Tongue (tissue), 3 donors: ENCODE data around the gene MOV10. TPM values are rescaled to one million over a fixed set of nuclear protein-coding genes. Genes with fewer than 3 reads are reported as not detected.

Experiments used
- DNase-seq: peaks from one replicate; pipeline ENCODE4 v3.0.0-alpha.2; 2015
- small RNA-seq: library from RNA; depleted of rRNA; stranded (forward); fragments of <200 nt; gene quantifications from one replicate; pipeline ENCODE3, GENCODE V24; 2014; ENCODE audit warnings: low replicate concordance
- total RNA-seq: library from RNA; depleted of rRNA; stranded (reverse); fragments of >200 nt; gene quantifications from one replicate; pipeline ENCODE4 v1.2.3, GENCODE V29; 2014

The MOV10 gene
- total RNA-seq, 1 donor from 2014 or later: 27.5 TPM

DNA sequence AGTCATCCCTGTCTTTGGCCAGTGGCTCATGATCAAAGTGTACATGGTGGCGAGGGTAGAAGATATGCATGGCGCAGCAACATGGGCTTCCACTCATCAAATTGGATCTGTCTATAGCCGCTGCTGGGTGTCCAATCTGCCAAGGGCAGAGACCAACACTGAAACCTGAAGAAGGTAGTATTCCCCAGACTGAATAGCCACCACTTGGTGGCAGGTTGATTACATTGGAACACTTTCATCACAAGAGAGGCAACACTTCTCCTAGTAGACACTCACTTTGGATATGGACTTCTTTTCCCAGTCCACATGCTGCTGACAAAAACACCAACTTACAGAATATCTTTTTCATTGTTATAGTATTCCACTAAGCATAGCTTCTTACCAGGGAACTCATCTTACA lies 63.1 kb downstream of the MOV10 start:
- DNase-seq: no peak

DNA sequence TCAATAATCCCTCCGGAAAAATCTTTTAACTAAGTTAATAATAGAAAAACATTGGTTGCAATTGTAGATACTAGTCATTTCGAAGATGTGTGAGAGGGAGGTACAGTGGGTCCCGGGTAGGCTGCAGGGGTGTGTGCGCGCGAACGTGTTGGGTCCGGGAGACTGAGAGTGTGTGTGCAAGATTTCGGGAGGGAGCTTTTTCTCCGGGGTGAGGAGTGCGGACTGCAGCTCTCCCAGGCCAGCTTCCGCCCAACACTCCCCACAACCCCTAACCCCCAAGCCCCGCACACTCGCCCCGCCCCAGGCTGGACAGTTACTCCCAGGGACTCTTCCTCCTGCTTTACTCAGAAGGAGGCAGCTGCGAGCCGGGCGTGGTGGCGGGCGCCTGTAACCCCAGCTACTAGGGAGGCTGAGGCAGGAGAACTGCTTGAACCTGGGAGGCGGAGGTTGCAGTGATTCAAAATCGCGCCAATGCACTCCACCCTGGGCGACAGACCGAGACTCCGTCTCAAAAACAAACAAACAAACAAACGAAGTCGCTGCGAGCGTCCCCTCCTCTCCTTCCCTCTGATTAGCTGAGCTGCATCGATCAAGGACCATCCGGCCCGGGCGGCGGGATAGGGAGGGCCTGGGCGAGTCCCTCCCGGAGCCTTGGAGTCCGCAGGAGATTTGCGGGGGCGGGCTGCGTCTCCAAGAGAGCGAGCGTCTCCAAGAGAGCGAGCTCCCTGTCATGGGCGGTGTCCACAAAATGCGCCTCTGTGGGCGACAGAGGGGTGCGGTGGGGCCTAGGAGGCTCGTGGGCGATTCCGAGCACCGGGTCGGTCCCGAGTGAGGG lies 68.9 kb downstream of the MOV10 start:
- DNase-seq: no peak

DNA sequence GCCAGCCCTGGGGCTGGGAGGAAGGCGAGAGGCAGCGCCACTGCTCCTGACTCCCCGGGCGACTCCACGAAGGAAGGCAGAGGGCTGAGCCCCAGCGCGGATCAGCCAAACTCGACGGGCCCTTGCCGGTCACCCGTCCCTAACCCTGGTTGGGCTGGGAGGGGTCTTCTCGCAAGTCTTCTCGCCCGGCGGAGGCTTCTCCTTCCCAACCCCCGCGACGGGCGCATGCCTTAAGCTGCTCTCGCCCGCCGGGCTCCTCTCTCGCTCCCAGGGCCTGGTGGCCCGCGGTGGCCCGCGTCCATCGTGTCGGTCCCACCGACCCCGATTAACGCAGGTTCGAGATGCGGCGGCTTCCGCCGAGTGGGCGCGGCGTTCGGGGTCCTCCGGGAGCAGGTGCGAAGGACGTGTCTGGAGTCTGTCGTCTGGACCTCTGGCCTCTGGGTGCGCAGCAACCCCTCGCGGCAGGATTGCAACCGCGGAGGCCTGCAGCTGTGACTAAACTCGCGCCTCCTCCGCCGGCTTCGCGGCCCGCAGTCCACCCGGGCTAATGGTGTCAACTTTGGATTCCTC lies 69.6 kb downstream of the MOV10 start:
- DNase-seq: peak; percentile 54

DNA sequence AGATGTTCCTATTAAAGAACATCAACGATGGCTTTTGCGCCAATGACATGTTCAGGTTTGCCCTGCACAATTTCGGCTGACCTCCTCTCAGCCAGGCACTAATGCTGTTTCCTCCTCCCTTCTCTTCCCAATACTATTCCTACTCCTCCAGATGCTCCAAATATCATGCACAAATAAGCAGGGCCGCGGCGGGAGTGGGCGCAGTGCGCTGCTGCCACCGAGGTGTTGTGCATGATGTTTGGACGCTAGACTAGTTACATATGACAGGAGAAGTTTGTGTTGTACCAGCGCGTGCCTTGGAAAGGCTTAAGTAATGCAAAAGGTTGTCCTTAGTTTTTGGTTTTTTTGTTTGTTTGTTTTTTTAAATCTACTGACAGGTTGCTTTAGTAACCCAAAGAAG lies 73.9 kb downstream of the MOV10 start:
- no peak for DNase-seq

Small RNAs within 50 kb of the gene (small RNA-seq; reads per million reads assigned to genes)
- gene RNU7-70P: not detected

Other genes starting within 250 kb of the MOV10 start
- 6.1 TPM for gene WNT2B, start 165.7 kb upstream of the MOV10 start, total RNA-seq
- 38.3 TPM for gene ST7L, start 55.5 kb upstream of the MOV10 start, total RNA-seq
- 112 TPM for gene CAPZA1, start 54.8 kb upstream of the MOV10 start, total RNA-seq
- 159 TPM for gene RHOC, start 32.5 kb downstream of the MOV10 start, total RNA-seq
- gene PPM1J, start 40.7 kb downstream of the MOV10 start, total RNA-seq: 2.5 TPM